NCI-H82 treated with DMSO at 0.1 percent for 48 hours (cell line): Measurements from ENCODE around the gene NEFH.
A peak's percentile ranks its signal among the peaks of the same experiment; 100 is the strongest.
"Not testable (repeated sequence)": the region's sequence is repeated elsewhere in the genome, so short reads cannot be mapped to it uniquely, and the experiment has no call there.

Experiments used
- DNase-seq: peaks from one replicate; lab custom pipeline; 2025; ENCODE audit not compliant: unreplicated experiment; lab: John Stamatoyannopoulos, UW

The NEFH gene, protein sequence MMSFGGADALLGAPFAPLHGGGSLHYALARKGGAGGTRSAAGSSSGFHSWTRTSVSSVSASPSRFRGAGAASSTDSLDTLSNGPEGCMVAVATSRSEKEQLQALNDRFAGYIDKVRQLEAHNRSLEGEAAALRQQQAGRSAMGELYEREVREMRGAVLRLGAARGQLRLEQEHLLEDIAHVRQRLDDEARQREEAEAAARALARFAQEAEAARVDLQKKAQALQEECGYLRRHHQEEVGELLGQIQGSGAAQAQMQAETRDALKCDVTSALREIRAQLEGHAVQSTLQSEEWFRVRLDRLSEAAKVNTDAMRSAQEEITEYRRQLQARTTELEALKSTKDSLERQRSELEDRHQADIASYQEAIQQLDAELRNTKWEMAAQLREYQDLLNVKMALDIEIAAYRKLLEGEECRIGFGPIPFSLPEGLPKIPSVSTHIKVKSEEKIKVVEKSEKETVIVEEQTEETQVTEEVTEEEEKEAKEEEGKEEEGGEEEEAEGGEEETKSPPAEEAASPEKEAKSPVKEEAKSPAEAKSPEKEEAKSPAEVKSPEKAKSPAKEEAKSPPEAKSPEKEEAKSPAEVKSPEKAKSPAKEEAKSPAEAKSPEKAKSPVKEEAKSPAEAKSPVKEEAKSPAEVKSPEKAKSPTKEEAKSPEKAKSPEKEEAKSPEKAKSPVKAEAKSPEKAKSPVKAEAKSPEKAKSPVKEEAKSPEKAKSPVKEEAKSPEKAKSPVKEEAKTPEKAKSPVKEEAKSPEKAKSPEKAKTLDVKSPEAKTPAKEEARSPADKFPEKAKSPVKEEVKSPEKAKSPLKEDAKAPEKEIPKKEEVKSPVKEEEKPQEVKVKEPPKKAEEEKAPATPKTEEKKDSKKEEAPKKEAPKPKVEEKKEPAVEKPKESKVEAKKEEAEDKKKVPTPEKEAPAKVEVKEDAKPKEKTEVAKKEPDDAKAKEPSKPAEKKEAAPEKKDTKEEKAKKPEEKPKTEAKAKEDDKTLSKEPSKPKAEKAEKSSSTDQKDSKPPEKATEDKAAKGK

GRCh38 chr22:29479417-29480261 is at the start of gene NEFH:
NEFH (plus strand) TSS chr22:29480218; CDS start chr22:29480263, 45 bp downstream.
- DNase-seq: peak; percentile 8

DNA sequence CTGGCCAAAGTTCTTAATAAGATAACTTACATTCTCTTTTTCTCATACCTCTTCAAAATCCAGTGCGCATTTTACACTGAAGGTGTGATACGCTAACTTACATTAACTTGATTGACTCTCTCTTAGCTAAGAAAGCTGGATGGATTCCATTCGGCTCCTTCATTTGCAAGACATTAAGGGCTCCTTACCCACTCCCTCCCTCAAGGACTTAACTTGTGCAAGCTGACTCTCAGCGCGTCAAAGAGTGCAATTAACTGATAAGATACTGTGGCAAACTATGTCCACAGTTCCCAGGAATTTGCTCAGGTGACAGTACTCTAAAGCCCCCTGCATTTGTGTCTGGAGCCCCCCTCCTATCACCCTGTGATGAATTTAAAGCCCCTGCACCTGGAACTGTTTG is 48.0 kb upstream of the NEFH start:
- DNase-seq: no peak

DNA sequence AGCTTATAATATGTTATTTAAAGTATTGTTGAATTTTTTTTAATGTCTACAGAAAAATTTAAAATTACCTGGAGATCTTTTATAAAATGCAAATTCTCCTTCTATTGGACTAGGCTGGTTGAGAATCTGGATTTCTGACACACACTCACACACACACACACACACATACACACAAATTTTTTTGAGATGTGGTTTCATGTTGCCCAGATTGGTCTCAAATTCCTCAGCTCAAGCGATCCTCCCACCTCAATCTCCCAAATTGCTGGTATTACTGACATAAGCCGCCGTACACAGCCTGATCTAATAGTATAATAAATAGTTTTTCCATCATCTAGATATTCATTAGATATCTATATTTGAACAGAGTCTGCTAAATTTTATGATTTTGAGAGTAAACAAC is 46.2 kb upstream of the NEFH start:
- peak; percentile 13 for DNase-seq

- peak; percentile 16 for DNase-seq
These were observed 45.7 kb upstream of the NEFH start for GRCh38 chr22:29434288-29434687.

GRCh38 chr22:29435236-29436136 is 44.5 kb upstream of the NEFH start:
- no peak for DNase-seq

- not testable (repeated sequence) for DNase-seq
These were observed 41.7 kb upstream of the NEFH start, which contains the start of gene RFPL1 for GRCh38 chr22:29438283-29438682. RFPL1 (plus strand) TSS chr22:29438583.

- DNase-seq: no peak
These were observed 37.0 kb upstream of the NEFH start for GRCh38 chr22:29442976-29443375.

DNA sequence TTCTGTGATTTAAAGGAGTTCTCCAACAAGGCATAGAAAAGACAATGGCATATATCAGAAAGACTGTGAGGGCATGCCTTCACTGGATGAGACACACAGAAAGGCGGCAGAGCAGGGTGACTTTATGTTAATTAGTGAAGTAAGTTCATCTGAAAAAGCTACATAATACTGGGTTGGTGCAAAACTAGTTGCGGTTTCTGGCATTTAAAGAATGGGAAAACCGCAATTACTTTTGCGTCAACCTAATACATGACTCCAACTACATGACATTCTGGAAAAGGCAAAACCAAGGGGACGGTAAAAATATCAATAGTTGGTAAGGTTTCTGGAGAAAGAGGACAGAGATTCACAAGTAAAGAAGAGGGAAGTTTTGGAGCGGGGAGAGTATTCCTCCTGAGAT is 36.6 kb upstream of the NEFH start:
- DNase-seq: no peak

- no peak for DNase-seq
These were observed 35.9 kb upstream of the NEFH start for GRCh38 chr22:29443861-29444792.

- no peak for DNase-seq
These were observed 34.5 kb upstream of the NEFH start for GRCh38 chr22:29445508-29445907.

- no peak for DNase-seq
These were observed 32.1 kb upstream of the NEFH start for GRCh38 chr22:29447906-29448305.

DNA sequence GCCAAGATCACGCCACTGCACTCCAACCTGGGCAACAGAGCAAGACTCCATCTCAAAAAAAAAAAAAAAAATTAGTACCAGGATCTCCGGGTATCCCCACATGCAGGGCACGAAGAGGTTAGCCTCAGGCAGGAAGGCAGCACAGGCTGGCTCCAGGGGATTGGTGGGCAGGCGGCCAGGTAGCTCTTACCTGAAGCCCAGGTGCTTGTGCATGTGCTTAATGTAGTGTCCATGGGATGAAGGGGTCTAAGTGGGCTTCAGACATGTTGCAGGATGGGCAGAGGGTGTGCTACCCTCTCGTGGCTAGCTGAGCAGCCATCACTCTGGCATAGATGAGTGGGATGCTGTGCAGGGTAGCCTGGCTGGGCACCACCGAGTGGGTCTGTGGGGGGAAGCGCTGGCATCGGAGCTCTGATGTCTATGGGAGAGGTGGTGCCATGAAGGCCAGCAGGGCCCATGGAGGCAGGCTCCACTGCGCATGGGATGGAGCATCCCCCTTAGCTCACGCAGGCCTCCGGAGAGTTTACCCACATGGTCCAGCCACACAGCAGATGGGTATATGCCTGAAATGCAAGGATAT is 30.6 kb upstream of the NEFH start:
- DNase-seq: no peak

DNA sequence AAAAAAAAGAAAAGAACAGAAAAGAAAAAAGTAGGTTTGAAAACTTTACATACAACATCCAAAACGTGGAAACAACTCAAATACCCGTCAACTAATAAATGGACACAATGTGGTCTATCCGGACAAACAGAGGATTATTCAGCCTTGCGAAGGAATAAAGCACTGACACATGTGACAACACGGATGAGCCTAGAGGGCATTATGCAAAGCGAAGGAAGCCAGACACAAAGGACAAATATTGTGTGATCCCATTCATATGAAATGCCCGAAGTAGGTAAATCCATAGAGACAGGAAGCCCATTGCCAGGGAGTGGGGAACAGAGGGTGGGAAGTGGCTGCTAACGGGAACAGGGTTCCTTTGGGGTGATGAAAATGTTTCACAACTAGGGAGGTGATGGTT is 29.8 kb upstream of the NEFH start:
- DNase-seq: no peak

GRCh38 chr22:29451863-29452262 is 28.2 kb upstream of the NEFH start:
- no peak for DNase-seq

- DNase-seq: no peak
These were observed 25.7 kb upstream of the NEFH start for GRCh38 chr22:29454276-29454675.

GRCh38 chr22:29456211-29456671 is 23.8 kb upstream of the NEFH start:
- DNase-seq: no peak

GRCh38 chr22:29457730-29458129 is 22.3 kb upstream of the NEFH start:
- peak; percentile 80 for DNase-seq

DNA sequence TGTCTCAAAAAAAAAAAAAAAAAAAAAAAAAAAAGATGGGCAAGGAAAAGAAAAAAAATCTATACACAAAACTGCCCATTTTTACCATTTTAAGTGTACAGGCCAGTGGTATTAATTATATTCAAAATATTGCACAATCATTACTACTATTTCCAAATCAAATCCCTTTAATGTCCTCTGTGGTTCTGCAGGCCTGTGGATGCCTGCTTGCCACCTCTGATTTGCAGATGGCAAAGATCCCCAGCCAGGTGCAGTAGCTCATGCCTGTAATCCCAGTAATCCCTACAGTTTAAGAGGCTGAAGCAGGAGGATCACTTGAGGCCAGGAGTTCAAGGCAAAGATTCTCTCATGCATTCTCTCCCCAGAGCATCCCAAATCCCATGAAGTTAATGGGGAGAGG is 21.5 kb upstream of the NEFH start:
- peak; percentile 64 for DNase-seq
